GM23338 (cell line): ENCODE results near the gene PCBP3.

Experiments
- CTCF ChIP-seq, 2 experiments: fragments of 200-600 bp in 1 of 2; sonication (generic) in 1 of 2; conservative IDR thresholded peaks; 2 replicates each; pipeline versions ENCODE4 v1.5.1 to v1.6.1; 2016 to 2017; ENCODE audit warnings: antibody characterized with exemption in 2 of 2, low read depth in 2 of 2, mild to moderate bottlenecking in 2 of 2, moderate library complexity in 1 of 2
- EZH2 ChIP-seq: fragments of 200-600 bp; sonication (generic); IDR thresholded peaks from one replicate; pipeline ENCODE4 v1.8.0; 2017; ENCODE audit warnings: antibody characterized with exemption, mild to moderate bottlenecking, low read depth; ENCODE audit not compliant: unreplicated experiment
- EZH2phosphoT487 ChIP-seq: fragments of 200-600 bp; sonication (generic); IDR thresholded peaks from one replicate; pipeline ENCODE4 v1.8.1; 2018; ENCODE audit warnings: antibody characterized with exemption; ENCODE audit not compliant: unreplicated experiment
- POLR2AphosphoS5 ChIP-seq: IDR thresholded peaks from 2 replicates; pipeline ENCODE4 v1.6.1; 2016; ENCODE audit warnings: antibody characterized with exemption, low read depth
- ZNF114 ChIP-seq: fragments of 250-450 bp; sonication (Bioruptor Pico); IDR thresholded peaks from 2 replicates; pipeline ENCODE4 v1.5.0; 2020; ENCODE audit warnings: mild to moderate bottlenecking, moderate library complexity
- TF ChIP-seq, protein P1 (sequence below): IDR thresholded peaks from one replicate; pipeline ENCODE4 v1.6.1; 2018; ENCODE audit warnings: antibody characterized with exemption; ENCODE audit not compliant: unreplicated experiment
- TF ChIP-seq, protein P2 (sequence below): IDR thresholded peaks from 2 replicates; pipeline ENCODE4 v1.6.1; 2016; ENCODE audit warnings: antibody characterized with exemption

GRCh38 chr21:45768011-45768739, 124.7 kb downstream of the PCBP3 start:
- TF ChIP-seq, protein P1, sequence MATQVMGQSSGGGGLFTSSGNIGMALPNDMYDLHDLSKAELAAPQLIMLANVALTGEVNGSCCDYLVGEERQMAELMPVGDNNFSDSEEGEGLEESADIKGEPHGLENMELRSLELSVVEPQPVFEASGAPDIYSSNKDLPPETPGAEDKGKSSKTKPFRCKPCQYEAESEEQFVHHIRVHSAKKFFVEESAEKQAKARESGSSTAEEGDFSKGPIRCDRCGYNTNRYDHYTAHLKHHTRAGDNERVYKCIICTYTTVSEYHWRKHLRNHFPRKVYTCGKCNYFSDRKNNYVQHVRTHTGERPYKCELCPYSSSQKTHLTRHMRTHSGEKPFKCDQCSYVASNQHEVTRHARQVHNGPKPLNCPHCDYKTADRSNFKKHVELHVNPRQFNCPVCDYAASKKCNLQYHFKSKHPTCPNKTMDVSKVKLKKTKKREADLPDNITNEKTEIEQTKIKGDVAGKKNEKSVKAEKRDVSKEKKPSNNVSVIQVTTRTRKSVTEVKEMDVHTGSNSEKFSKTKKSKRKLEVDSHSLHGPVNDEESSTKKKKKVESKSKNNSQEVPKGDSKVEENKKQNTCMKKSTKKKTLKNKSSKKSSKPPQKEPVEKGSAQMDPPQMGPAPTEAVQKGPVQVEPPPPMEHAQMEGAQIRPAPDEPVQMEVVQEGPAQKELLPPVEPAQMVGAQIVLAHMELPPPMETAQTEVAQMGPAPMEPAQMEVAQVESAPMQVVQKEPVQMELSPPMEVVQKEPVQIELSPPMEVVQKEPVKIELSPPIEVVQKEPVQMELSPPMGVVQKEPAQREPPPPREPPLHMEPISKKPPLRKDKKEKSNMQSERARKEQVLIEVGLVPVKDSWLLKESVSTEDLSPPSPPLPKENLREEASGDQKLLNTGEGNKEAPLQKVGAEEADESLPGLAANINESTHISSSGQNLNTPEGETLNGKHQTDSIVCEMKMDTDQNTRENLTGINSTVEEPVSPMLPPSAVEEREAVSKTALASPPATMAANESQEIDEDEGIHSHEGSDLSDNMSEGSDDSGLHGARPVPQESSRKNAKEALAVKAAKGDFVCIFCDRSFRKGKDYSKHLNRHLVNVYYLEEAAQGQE, result no peak
- TF ChIP-seq CTCF (conservative IDR thresholded peaks at IDR 0.05; ENCODE audit: low read depth in 2 of 2) (no peak), EZH2phosphoT487 (no peak), POLR2AphosphoS5 (no peak), EZH2 (no peak), ZNF114 (CRISPR knock-in tag) (no peak)
- TF ChIP-seq, protein P2, sequence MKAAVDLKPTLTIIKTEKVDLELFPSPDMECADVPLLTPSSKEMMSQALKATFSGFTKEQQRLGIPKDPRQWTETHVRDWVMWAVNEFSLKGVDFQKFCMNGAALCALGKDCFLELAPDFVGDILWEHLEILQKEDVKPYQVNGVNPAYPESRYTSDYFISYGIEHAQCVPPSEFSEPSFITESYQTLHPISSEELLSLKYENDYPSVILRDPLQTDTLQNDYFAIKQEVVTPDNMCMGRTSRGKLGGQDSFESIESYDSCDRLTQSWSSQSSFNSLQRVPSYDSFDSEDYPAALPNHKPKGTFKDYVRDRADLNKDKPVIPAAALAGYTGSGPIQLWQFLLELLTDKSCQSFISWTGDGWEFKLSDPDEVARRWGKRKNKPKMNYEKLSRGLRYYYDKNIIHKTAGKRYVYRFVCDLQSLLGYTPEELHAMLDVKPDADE, result no peak
